Limb (tissue), 2 donors: ENCODE measurements around the gene FAM98A.

ENCODE experiments used
- DNase-seq, 2 donors: peaks; one replicate each; pipeline ENCODE4 v3.0.0-alpha.2; 2016; ENCODE audit errors: extremely low spot score in 2 of 2

The FAM98A gene

DNA sequence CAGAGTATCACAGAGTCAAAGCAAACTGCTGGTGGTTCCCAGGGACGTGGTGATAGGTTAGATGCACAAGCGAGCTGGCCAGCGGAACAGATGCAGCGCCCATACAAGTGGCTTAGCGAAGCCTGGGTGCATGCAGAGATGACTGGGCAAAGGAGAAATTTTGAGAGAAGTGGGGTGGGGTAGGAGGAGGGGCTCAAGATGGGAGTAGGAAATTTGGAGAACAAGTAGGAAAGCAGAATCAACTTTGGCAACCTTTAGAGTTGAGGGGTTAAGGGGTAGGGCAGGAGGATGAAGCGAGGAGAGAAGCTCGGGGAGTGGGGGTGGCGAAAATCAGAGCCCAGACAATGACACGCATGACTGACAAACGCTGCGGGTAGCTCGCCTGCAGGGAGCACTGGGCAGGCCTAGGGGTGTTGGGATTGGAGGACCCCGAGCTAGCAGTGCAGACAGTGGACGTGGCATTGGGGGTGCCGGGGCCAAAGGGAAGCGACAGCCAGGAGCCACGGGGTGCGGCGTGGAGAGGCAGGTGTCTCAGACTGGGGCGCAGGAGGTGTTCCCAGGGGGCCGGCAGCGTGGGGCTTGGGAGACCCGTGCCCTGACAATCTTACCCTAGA is 431 bp downstream of the FAM98A start:
- peak; percentile 24 to 50 for DNase-seq

DNA sequence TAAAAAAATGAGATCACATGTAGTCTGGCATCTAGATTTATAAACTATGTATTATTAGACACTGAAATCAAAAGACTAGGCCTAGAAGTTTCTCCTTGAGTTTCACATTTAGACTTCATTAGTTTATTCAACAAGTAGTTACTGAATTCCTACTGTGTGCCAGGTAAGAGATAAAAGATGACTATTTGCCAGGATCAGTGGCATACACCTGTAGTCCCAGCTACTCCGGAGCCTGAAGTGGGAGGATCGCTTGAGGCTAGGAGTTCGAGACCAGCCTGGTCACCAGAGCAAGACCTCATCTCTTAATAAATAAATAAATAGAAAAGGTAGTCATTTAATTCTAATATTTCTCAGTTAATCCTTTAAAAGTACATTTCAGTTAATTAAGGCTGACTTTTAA is 2.1 kb downstream of the FAM98A start:
- DNase-seq: no peak

DNA sequence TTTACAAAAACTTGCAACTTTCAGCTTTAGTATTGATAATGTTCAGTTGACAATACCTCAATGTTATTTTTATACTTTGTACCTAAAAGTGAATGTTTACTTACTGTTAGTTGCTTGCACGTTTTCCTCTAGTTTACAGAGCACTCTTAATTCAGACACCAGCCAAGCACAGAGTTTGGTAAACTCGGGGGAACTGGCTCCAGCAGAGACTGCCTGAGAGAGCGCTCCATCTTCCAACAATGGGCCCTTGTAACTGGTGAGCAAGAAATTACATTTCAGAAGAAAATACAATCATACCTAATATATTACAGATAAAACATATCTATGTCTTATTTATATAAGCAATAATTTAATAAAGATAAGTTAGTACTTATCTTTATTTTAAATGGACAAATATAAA is 3.7 kb downstream of the FAM98A start:
- no peak for DNase-seq

- DNase-seq: peak in 1 of 2 donors; percentile 25
These were observed 9.7 kb downstream of the FAM98A start for GRCh38 chr2:33589444-33589843.

- peak in 1 of 2 donors; percentile 42 for DNase-seq
These were observed 10.9 kb downstream of the FAM98A start for GRCh38 chr2:33588232-33588631.

GRCh38 chr2:33586766-33587165 is 12.3 kb downstream of the FAM98A start:
- DNase-seq: no peak

GRCh38 chr2:33583194-33583938 is 15.7 kb downstream of the FAM98A start:
- DNase-seq: peak in 1 of 2 donors; percentile 81

DNA sequence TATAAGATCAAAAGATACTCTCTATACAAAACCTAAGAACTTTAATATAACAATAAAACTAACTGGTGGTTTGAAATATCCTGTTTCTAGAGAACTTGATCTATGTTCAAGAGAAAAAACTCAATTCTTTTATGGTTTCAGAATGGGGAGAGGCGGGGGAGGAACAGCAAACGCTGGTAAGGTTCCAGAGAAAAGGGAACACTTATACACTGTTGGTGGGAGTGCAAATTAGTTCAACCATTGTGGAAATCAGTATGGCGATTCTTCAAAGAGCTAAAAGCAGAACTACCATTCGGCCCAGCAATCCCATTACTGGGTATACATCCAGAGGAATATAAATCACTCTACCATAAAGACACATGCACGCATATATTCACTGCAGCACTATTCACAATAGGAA is 17.2 kb downstream of the FAM98A start:
- no peak for DNase-seq

- DNase-seq: no peak
These were observed 19.9 kb downstream of the FAM98A start for GRCh38 chr2:33579227-33579626.

DNA sequence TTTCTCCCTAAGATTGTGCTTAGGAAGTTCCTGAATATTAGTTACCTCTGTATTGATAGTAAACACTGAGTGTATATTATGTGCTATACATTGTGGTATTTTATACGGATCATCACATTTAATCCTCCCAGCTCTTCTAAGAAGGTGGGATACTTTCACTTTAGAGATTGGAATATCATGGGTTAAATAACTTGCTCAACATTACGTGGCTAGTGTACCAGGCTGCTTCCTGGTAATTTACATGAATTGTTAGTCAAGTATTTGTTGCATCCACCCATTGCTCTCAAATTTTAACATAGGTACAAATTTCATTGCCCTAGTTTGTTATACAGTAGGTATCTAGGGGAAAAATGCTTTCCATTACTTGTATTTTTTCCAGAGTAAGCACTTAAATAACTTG is 21.4 kb downstream of the FAM98A start:
- no peak for DNase-seq

GRCh38 chr2:33577084-33577483 is 22.0 kb downstream of the FAM98A start:
- DNase-seq: no peak

- DNase-seq: no peak
These were observed 25.4 kb downstream of the FAM98A start for GRCh38 chr2:33573657-33574056.

DNA sequence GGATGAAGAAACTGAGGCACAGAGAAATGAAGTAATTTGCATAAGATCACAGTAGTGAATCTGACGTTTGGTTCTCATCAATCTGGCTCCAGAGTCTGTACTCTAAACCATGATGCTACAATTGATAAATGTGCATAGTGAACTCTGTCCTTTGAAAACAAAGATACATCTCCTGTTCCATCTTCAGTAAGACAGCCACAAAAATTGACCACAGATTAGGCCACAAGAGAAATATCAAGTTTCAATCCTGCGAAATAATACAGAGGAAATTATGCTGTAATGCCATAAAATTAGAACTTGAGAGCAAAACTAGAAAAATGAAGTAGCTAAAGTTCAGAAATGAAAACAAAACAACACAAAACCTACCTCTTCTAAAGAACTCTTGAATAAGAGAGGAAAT is 28.4 kb downstream of the FAM98A start:
- no peak for DNase-seq

DNA sequence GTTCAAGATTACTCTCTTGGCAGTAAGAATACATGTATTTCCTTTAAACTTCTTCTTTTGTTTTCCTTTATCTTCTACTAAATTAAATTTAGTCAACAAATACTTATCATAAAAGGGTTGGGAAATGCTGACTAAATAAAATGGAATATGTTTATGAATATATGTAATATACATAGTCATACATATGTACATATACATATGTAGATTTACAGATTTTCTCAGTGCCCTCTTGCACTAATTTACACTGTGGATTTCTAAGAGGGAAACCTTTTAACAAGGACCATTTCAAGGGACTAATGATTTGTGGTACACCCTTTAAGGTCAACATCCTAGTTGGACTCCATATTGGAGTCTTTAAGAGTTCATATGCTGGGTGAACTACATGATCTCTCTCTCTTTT is 37.2 kb downstream of the FAM98A start:
- DNase-seq: no peak

DNA sequence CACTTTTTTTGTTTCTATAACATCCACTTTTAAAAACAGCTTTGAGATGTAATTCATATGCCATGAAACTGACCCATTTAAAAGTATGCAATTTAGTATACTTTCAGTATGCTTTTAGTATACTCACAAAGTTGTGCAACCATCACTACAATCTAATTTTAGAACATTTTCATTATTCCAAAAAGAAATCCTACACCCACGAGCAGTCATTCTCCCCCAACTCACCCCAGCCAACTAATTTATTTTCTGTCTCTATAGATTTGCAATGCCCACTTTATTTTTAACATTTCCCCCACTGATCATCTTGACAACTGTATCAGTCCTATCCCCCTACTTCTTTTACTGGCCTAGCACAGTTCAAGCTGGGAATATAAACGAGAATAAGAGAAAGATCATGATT is 39.1 kb downstream of the FAM98A start:
- DNase-seq: no peak

DNA sequence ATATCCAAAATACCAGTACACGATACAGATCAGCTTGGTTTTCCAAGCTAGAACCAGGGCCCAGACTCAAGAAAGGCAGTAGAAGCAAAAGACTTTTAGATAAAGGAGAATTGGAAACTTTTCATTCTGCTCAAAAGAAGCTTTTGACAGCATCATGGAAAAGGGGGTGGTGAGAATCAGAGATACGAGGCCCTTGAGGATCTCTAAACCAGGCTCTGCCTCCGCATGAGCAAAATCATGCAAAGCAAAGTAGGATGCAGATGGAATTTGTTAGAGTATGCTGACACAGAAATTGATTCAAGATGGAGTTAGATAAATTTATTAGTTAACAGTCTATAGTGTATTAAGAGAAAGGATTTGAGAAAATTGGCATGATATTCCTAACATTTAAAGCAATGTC is 39.8 kb downstream of the FAM98A start:
- peak in 1 of 2 donors; percentile 62 for DNase-seq

GRCh38 chr2:33555681-33556080 is 43.4 kb downstream of the FAM98A start:
- DNase-seq: no peak

- no peak for DNase-seq
These were observed 46.2 kb downstream of the FAM98A start for GRCh38 chr2:33552758-33553461.

DNA sequence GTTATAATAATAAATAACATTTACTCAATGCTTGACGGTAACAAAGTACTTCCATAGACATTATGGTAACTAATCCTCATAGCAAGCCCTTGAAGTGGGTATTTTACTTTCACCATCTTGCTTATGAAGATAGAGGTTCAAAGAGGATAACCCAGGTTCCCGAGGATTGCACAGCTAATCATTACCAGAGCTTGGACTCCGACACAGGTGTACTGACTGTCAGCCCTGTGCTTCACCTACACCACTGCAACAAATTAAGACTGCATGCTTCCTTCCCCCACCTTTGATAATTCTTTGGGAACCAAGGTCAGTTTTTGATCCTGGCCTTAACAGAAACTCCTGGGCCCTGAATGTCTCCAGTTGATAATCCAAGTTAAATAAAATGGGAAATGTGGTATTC is 48.9 kb downstream of the FAM98A start:
- DNase-seq: no peak

GRCh38 chr2:33541243-33541642 is 57.9 kb downstream of the FAM98A start:
- DNase-seq: no peak

- no peak for DNase-seq
These were observed 63.7 kb downstream of the FAM98A start for GRCh38 chr2:33535421-33535820.
